GM19239 (cell line): ENCODE data around the gene RHOXF2.
"Not testable (repeated sequence)": the region's sequence is repeated elsewhere in the genome, so short reads cannot be mapped to it uniquely, and the experiment has no call there.

Source experiments
- DNase-seq: peaks from one replicate; pipeline ENCODE4 v3.0.0; 2011; ENCODE audit warnings: low spot score; ENCODE audit not compliant: insufficient read length
- FAIRE-seq: peaks from 2 replicates; lab custom pipeline; 2011; peaks lifted over from hg19 to GRCh38; lab: Jason Lieb, UNC

Gene RHOXF2

DNA sequence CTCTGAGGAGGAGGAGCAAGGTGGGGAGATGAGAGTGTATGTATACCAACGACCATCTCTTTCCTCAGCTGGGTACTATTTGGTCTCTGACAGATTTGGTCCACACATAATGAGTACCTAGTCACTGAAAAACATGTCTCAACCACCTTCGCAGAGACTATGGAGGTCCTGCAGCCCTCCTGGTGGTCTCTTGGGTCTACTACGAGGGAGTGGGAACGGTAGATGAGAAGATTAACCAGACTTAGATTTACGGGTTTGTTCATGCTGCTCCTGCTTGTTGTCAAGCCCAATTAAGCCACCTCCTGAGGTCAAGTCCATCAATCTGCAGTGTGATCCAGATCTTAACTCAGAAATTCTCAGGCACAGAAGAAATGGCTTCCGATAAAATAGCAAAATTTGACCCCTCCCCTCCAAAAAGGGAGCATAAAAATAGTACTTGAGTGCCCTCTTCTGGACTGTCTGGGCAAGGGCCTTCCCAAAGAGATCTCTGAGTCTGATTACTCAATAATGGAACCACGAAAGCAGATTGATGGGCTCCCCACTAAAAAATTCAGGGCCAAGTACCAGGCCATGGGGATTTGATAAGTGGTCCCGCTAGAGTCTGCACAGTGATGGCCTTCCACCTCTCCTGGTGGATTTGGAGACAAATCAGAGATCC, 38.3 kb downstream of the RHOXF2 start:
- FAIRE-seq: peak; percentile 99
- DNase-seq: not testable (repeated sequence)

DNA sequence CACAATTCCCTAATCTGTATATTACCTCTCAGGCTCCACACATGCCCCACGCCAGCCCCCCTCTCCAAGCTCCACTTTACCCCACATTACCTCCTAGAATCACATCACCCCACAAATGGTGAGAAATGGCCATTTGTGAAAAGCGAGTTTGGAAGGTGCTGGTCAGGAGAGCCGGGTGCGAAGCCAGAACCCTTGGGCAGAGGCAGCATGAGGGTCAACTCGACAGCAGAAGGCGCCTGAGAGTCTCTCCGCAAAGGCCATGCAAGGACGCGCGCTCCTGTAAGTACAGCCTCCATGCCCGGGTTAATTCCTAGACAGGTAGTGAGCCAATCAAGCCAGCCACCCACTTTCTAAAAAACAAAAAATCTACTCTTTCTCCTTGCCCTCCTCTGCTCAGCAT, 42.4 kb downstream of the RHOXF2 start:
- no peak for FAIRE-seq
- DNase-seq: no peak

DNA sequence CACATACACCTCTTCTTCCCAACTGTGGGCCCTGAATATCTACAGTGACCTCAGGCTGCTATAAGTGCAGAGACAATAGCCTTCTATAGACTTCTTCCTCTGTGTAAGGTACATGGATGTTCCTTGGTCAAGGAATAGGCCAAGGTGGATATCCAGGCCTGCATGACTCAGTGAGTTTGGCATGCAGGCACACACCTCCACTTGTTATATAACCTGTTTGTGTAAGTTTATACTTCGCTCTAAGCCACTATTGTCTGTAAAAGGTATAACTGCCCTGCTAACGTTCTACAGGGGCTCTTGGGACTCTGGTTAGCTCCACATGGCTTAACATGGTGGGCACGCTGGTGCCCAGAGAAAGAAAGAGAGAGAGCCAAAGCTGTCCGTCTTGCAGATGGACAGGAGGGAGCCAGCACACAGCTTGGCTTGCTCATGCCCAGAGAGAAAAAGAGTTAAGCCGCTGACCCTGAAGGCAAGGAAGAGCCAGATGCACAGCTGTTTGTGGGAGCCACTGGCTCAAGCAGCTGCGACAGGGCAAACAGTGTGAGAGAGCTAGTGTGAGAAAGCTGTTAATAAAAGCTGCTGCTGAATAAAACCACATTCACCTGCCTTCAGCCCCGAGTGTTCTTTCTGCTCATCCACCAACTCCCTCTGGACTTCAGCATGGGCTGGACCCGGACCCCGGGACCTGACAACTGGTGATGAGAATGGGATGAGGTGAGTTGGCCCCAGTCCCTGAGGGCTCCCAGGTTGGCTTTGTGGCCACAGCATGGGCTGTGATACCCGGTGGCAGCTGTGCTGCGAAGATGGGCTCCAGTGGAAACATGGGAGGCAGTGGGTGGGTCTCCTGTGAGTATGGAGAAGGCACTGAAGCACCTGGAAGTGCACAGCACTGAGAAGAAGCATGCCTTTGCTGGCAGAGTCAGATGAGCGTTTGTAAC, 47.7 kb downstream of the RHOXF2 start:
- FAIRE-seq (no peak), DNase-seq (no peak)

DNA sequence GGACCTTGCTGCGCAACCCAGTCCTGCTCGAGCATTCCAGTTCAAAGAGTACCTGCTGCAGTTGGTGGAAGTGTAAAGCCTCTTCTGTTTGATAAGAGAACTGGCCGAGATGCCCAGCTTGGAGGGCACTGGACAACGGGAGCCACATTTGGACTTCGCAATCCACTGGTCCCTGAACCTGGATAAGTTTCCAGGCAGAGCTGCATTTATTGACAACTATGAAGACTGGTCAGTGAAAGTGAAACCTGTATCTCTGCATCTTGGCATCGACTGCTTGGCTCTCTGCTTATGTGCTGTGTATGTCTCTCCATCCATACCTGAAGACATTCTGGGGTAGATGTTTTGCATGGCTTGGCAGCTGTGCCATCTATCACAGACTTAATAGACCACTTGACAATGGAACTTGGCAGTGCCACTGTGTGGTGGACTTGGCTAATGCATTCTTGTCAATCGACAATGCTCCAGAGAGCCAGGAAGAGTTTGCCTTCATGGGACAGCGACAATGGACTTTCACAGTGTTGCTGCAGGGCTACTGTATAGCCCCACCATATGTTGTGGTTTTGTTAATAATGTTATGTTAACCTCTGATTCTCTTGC, 48.7 kb downstream of the RHOXF2 start:
- FAIRE-seq: no peak
- no peak for DNase-seq

GRCh38 chrX:120213438-120214265, 55.2 kb downstream of the RHOXF2 start:
- DNase-seq (peak; percentile 40), FAIRE-seq (peak; percentile 76)
